Stimulated activated naive B cell treated with anti-CD40 and anti-IgM and Interleukin-4, amounts not matched to agents 10 μg/mL and 1 μg/mL and 100 μg/mL, for 72 hours (primary cell): ENCODE measurements around the gene GLS.

Experiments
- ATAC-seq, 2 donors: fragments of 150-1000 bp; cut with Tn5 transposase; replicated peaks; 2 replicates each; pipeline ENCODE4 v1.10.0; 2021; ENCODE audit warnings: moderate library complexity in 1 of 2
- DNase-seq: peaks from one replicate; pipeline ENCODE4 v3.0.0; 2021
- H3K27ac Mint-ChIP-seq: one replicate; pipeline ENCODE4 v1.8.0; 2022; ENCODE audit warnings: mild to moderate bottlenecking, mixed read lengths
- H3K27me3 Mint-ChIP-seq, 2 donors: one replicate each; pipeline ENCODE4 v1.8.0; 2022; ENCODE audit warnings: mixed read lengths in 2 of 2
- H3K36me3 Mint-ChIP-seq, 2 donors: one replicate each; pipeline ENCODE4 v1.8.0; 2022; ENCODE audit warnings: mixed read lengths in 2 of 2, mild to moderate bottlenecking in 1 of 2
- H3K4me1 Mint-ChIP-seq, 2 donors: one replicate each; pipeline ENCODE4 v1.8.0; 2022; ENCODE audit warnings: mixed read lengths in 2 of 2, mild to moderate bottlenecking in 1 of 2
- H3K4me3 Mint-ChIP-seq, 2 donors: one replicate each; pipeline ENCODE4 v1.8.0; 2022; ENCODE audit warnings: mild to moderate bottlenecking in 2 of 2, mixed read lengths in 2 of 2, moderate library complexity in 1 of 2
- H3K9me3 Mint-ChIP-seq, 2 donors: one replicate each; pipeline ENCODE4 v1.8.0; 2022; ENCODE audit warnings: mixed read lengths in 2 of 2, mild to moderate bottlenecking in 1 of 2

The GLS gene

GRCh38 chr2:190970873-190971506 lies 90.4 kb downstream of the GLS start:
- ATAC-seq: peak in 1 of 2 donors; percentile 27
- no peak overlapping the region for H3K4me3 Mint-ChIP-seq
- DNase-seq: no peak
- H3K9me3 Mint-ChIP-seq: no peaks in the 10 kb centered on the region
- H3K4me1 Mint-ChIP-seq: peaks cover 3 to 7% of the 10 kb centered on the region in 2 donors
- peak overlapping the region; percentile 31 for H3K27ac Mint-ChIP-seq
- H3K36me3 Mint-ChIP-seq: peaks cover 19 to 47% of the 10 kb centered on the region in 2 donors
- H3K27me3 Mint-ChIP-seq: no peaks in the 10 kb centered on the region

GRCh38 chr2:190972213-190972612 lies 91.6 kb downstream of the GLS start:
- ATAC-seq (no peak), DNase-seq (no peak)
- Mint-ChIP-seq H3K9me3 (no peaks in the 10 kb centered on the region), H3K4me3 (no peak overlapping the region), H3K27ac (no peak overlapping the region), H3K4me1 (peaks cover 3 to 7% of the 10 kb centered on the region in 2 donors), H3K36me3 (peaks cover 19 to 48% of the 10 kb centered on the region in 2 donors), H3K27me3 (no peaks in the 10 kb centered on the region)

- no peak for ATAC-seq
- Mint-ChIP-seq H3K9me3 (no peaks in the 10 kb centered on the region), H3K36me3 (peaks cover 23 to 53% of the 10 kb centered on the region in 2 donors), H3K27ac (no peak overlapping the region), H3K27me3 (no peaks in the 10 kb centered on the region), H3K4me1 (peaks cover 3 to 7% of the 10 kb centered on the region in 2 donors), H3K4me3 (no peak overlapping the region)
- no peak for DNase-seq
Observed at GRCh38 chr2:190972846-190973245, 92.2 kb downstream of the GLS start.

DNA sequence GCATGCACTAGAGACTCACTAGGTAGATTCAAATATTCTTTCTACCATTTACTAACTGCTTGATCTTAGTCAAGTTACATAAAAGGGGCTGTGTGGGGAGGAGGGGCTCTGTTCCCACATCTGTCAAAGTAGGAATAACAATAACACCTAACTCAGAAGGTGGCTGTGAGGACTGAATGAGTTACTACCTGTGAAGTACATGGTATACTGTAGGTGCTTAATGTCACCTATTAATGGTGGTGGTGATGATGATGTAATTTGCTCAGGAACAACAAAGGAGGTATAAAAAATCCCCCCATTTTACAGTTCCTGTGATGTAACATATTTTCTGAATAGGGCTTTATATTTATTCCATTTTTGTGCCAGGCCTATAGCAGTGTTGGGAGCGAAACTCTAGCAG lies 92.6 kb downstream of the GLS start:
- Mint-ChIP-seq H3K9me3 (no peaks in the 10 kb centered on the region), H3K4me1 (peaks cover 3 to 7% of the 10 kb centered on the region in 2 donors), H3K4me3 (no peak overlapping the region), H3K36me3 (peaks cover 24 to 55% of the 10 kb centered on the region in 2 donors), H3K27me3 (no peaks in the 10 kb centered on the region), H3K27ac (no peak overlapping the region)
- no peak for ATAC-seq
- DNase-seq: no peak

GRCh38 chr2:190973726-190974628 lies 93.4 kb downstream of the GLS start:
- H3K27ac Mint-ChIP-seq: no peak overlapping the region
- DNase-seq (no peak), ATAC-seq (no peak)
- no peaks in the 10 kb centered on the region for H3K9me3 Mint-ChIP-seq
- H3K4me1 Mint-ChIP-seq: peaks cover 3 to 7% of the 10 kb centered on the region in 2 donors
- no peaks in the 10 kb centered on the region for H3K27me3 Mint-ChIP-seq
- peaks cover 31 to 62% of the 10 kb centered on the region in 2 donors for H3K36me3 Mint-ChIP-seq
- H3K4me3 Mint-ChIP-seq: no peak overlapping the region

GRCh38 chr2:190974629-190975361 lies 94.2 kb downstream of the GLS start:
- H3K4me1 Mint-ChIP-seq: peaks cover 3 to 10% of the 10 kb centered on the region in 2 donors
- peaks cover 33 to 64% of the 10 kb centered on the region in 2 donors for H3K36me3 Mint-ChIP-seq
- no peaks in the 10 kb centered on the region for H3K9me3 Mint-ChIP-seq
- no peak overlapping the region for H3K27ac Mint-ChIP-seq
- DNase-seq: no peak
- no peak for ATAC-seq
- H3K4me3 Mint-ChIP-seq: no peak overlapping the region
- no peaks in the 10 kb centered on the region for H3K27me3 Mint-ChIP-seq

GRCh38 chr2:190976521-190976920 lies 95.9 kb downstream of the GLS start:
- Mint-ChIP-seq H3K9me3 (no peaks in the 10 kb centered on the region), H3K27ac (no peak overlapping the region)

GRCh38 chr2:190977505-190977904 lies 96.9 kb downstream of the GLS start:
- no peak overlapping the region for H3K4me3 Mint-ChIP-seq
- no peak for ATAC-seq
- H3K4me1 Mint-ChIP-seq: peaks cover 15 to 28% of the 10 kb centered on the region in 2 donors
- H3K9me3 Mint-ChIP-seq: no peaks in the 10 kb centered on the region
- H3K36me3 Mint-ChIP-seq: peaks cover 50 to 75% of the 10 kb centered on the region in 2 donors
- H3K27ac Mint-ChIP-seq: no peak overlapping the region
- DNase-seq: no peak
- no peaks in the 10 kb centered on the region for H3K27me3 Mint-ChIP-seq

More at GRCh38 chr2:190976521-190976920, 95.9 kb downstream of the GLS start:
- no peaks in the 10 kb centered on the region for H3K27me3 Mint-ChIP-seq
- H3K36me3 Mint-ChIP-seq: peaks cover 47 to 65% of the 10 kb centered on the region in 2 donors
- peaks cover 13 to 19% of the 10 kb centered on the region in 2 donors for H3K4me1 Mint-ChIP-seq
- DNase-seq: no peak
- H3K4me3 Mint-ChIP-seq: no peak overlapping the region
- no peak for ATAC-seq

GRCh38 chr2:190978389-190979053 lies 97.9 kb downstream of the GLS start:
- Mint-ChIP-seq H3K9me3 (no peaks in the 10 kb centered on the region), H3K27ac (peak overlapping the region; percentile 56), H3K36me3 (peaks cover 53 to 82% of the 10 kb centered on the region in 2 donors), H3K4me3 (no peak overlapping the region), H3K4me1 (peaks cover 15 to 31% of the 10 kb centered on the region in 2 donors), H3K27me3 (no peaks in the 10 kb centered on the region)
- no peak for DNase-seq
- ATAC-seq: no peak

GRCh38 chr2:190979906-190980629 lies 99.4 kb downstream of the GLS start:
- Mint-ChIP-seq H3K4me1 (peaks cover 15 to 31% of the 10 kb centered on the region in 2 donors), H3K36me3 (peaks cover 50 to 80% of the 10 kb centered on the region in 2 donors)

DNA sequence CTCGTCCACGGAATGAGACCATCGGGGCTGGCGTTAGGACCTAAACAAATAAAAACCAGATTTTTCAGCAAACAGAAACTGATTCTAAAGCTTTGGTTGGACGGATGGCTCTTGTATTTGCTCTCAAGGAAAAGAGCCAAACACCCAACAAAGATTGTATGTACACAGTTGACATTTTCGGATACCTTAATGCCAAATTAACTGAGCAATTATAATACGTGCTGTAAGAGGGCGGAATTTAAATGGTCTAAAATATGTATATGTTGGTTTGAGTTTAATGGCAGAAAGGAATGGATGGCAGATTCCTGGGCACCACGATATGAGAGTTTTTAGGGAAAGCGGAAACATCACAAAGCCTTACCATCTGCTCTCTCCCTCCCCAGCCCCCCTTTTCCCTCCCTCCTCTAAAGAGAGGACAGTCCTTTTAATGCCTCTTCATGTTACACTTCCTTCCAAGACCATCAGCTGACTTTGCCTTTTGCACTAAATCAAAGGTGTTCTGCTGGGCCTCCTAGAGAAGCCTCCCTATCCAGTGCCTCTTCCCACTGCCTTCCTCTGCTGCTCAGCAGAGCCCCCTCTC lies 100.1 kb downstream of the GLS start:
- peaks cover 54 to 78% of the 10 kb centered on the region in 2 donors for H3K36me3 Mint-ChIP-seq
- H3K4me3 Mint-ChIP-seq: no peak overlapping the region
- ATAC-seq (no peak), DNase-seq (no peak)
- peaks cover 15 to 31% of the 10 kb centered on the region in 2 donors for H3K4me1 Mint-ChIP-seq
- H3K9me3 Mint-ChIP-seq: no peaks in the 10 kb centered on the region
- H3K27ac Mint-ChIP-seq: peak overlapping the region; percentile 68
- no peaks in the 10 kb centered on the region for H3K27me3 Mint-ChIP-seq

More at GRCh38 chr2:190979906-190980629, 99.4 kb downstream of the GLS start:
- H3K4me3 Mint-ChIP-seq: no peak overlapping the region
- no peaks in the 10 kb centered on the region for H3K9me3 Mint-ChIP-seq
- no peaks in the 10 kb centered on the region for H3K27me3 Mint-ChIP-seq
- DNase-seq (no peak), ATAC-seq (peak; percentile 16 to 38)
- H3K27ac Mint-ChIP-seq: peak overlapping the region; percentile 65

DNA sequence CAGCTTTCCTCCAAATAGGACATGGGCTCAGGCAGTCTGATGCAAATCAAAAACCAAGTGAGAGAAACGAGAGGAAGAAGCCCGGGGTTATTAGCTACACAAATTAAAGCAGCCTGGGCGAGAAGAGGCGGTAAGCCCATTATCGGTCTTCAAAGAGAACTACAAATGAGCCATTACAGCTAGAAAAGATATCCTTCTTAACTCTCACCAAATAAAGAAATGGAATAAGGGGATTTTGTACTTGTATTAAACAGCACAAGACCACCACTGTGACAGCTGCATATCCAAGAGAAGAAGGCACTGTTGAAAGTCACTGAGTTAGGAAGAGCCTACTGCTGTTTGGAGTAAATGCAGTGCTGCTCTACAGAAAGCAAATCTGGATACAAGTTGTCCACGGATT lies 100.7 kb downstream of the GLS start:
- Mint-ChIP-seq H3K27me3 (no peaks in the 10 kb centered on the region), H3K4me1 (peaks cover 15 to 31% of the 10 kb centered on the region in 2 donors), H3K27ac (peak overlapping the region; percentile 68), H3K36me3 (peaks cover 61 to 82% of the 10 kb centered on the region in 2 donors), H3K4me3 (no peak overlapping the region), H3K9me3 (no peaks in the 10 kb centered on the region)
- no peak for DNase-seq
- ATAC-seq: no peak

DNA sequence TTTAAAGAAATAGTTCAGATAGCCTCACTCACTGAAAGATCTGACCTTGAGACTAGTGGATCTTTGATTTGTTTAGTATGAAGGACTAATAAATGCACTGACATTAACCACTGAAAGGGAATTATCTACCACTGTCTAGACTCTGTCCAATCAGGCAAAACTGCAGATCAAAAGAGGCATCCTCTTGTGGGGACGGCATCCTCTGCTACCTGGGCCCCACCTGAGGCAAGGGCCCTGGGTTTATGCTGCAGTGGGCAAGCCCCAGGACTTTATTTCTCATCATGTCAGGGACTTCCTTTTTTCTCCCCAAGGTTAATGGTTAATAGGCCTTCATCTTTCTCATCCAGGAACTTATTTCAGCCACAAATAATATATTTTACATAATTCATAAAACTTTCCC lies 101.1 kb downstream of the GLS start:
- Mint-ChIP-seq H3K9me3 (no peaks in the 10 kb centered on the region), H3K4me3 (no peak overlapping the region), H3K27ac (peak overlapping the region; percentile 9), H3K36me3 (peaks cover 62 to 80% of the 10 kb centered on the region in 2 donors), H3K27me3 (no peaks in the 10 kb centered on the region), H3K4me1 (peaks cover 15 to 31% of the 10 kb centered on the region in 2 donors)
- DNase-seq: no peak
- peak; percentile 53 to 70 for ATAC-seq
